Fibroblast of the aortic adventitia (primary cell): ENCODE measurements around the gene PORCN. TPM values are rescaled to one million over a fixed set of nuclear protein-coding genes. Genes with fewer than 3 reads are reported as not detected.
A peak's percentile ranks its signal among the peaks of the same experiment; 100 is the strongest.

Source experiments
- DNase-seq: peaks from one replicate; pipeline ENCODE4 v3.0.0-alpha.2; 2010; ENCODE audit warnings: low read depth
- H3K4me3 ChIP-seq: 2 replicates; pipeline ENCODE4 v1.5.1; 2011; ENCODE audit warnings: low read depth, mild to moderate bottlenecking, control low read depth, low read length, moderate library complexity
- CTCF ChIP-seq: IDR thresholded peaks from 2 replicates; pipeline ENCODE4 v1.5.1; 2011; ENCODE audit warnings: mild to moderate bottlenecking, low read length, control low read depth, inconsistent platforms; ENCODE audit not compliant: insufficient read depth
- total RNA-seq: library from RNA; depleted of rRNA; stranded (reverse); fragments of >200 nt; gene quantifications from 2 replicates; pipeline ENCODE4 v1.2.3, GENCODE V29; 2012; ENCODE audit warnings: low replicate concordance

Gene PORCN
- total RNA-seq, 1 donor = 9.1 TPM

- no peak for DNase-seq
- H3K4me3 ChIP-seq = no peak overlapping the region
- TF ChIP-seq CTCF = no peak
Measured at GRCh38 chrX:48480583-48480982, 28.2 kb upstream of the PORCN start.

GRCh38 chrX:48482526-48482925 is 26.3 kb upstream of the PORCN start:
- no peak overlapping the region for H3K4me3 ChIP-seq
- no peak for TF ChIP-seq CTCF
- no peak for DNase-seq

- DNase-seq = peak; percentile 78
- TF ChIP-seq CTCF = no peak
Measured at GRCh38 chrX:48487362-48487798, 21.4 kb upstream of the PORCN start.

GRCh38 chrX:48488034-48488433 is 20.8 kb upstream of the PORCN start:
- no peak for DNase-seq
- TF ChIP-seq CTCF = no peak
- H3K4me3 ChIP-seq = no peak overlapping the region

More at GRCh38 chrX:48487362-48487798, 21.4 kb upstream of the PORCN start:
- H3K4me3 ChIP-seq = no peak overlapping the region

- H3K4me3 ChIP-seq = no peak overlapping the region
- no peak for DNase-seq
- TF ChIP-seq CTCF = no peak
Measured at GRCh38 chrX:48489296-48489695, 19.5 kb upstream of the PORCN start.

DNA sequence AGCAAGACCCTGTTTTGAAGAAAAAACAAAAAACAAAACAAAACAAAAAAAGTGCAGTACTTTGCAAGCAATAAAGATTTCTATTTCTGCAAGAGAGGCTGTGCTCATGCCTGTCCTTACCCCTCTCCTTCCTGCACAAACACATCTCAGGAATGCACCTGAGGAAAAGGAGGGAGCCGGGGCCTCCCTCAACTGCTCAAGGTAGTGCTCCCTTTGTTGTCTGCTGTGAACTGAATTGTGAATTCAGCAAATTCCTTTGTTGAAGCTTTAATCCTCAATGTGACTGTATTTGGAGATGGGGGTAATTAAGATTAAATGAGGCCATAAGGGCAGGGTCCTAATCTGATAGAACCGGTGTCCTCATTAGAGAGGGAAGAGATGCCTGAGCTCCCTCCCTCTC is 18.9 kb upstream of the PORCN start:
- no peak overlapping the region for H3K4me3 ChIP-seq
- TF ChIP-seq CTCF = no peak
- DNase-seq = no peak

GRCh38 chrX:48490661-48491060 is 18.1 kb upstream of the PORCN start:
- no peak for DNase-seq
- TF ChIP-seq CTCF = no peak
- H3K4me3 ChIP-seq = no peak overlapping the region
